MCF 10A (cell line): ENCODE measurements around the gene THEMIS2. TPM values are rescaled to one million over a fixed set of nuclear protein-coding genes. Genes with fewer than 3 reads are reported as not detected.

ENCODE experiments used
- BruUV-seq: library from RNA; stranded (reverse); fragments of 400-500 nt; replicated peaks from 2 replicates; lab custom pipeline; 2021; lab: Mats Ljungman, UMichigan
- CTCF ChIA-PET: fragments of 300-600 bp; sonication (Branson Sonifier 250); formaldehyde crosslinking; extraction: SDS; loops from one replicate; lab custom pipeline; 2021; ENCODE audit warnings: antibody characterized with exemption, inconsistent platforms; lab: Yijun Ruan, JAX
- POLR2A ChIA-PET: fragments of 300-600, 350-650 bp; sonication (Branson Sonifier 250); formaldehyde crosslinking; extraction: SDS; loops from one replicate; lab custom pipeline; 2020; ENCODE audit warnings: antibody characterized with exemption, inconsistent platforms; lab: Yijun Ruan, JAX
- DNase-seq: peaks from one replicate; pipeline ENCODE4 v3.0.0-alpha.2; 2018; ENCODE audit not compliant: unreplicated experiment
- H3K27ac Mint-ChIP-seq: one replicate; pipeline ENCODE4 v1.8.0; 2022; ENCODE audit warnings: mild to moderate bottlenecking, low read depth, mixed read lengths; ENCODE audit not compliant: unreplicated experiment
- H3K27me3 Mint-ChIP-seq: one replicate; pipeline ENCODE4 v1.8.0; 2022; ENCODE audit warnings: mixed read lengths; ENCODE audit not compliant: insufficient read depth, unreplicated experiment
- H3K36me3 Mint-ChIP-seq: one replicate; pipeline ENCODE4 v1.8.0; 2022; ENCODE audit warnings: mild to moderate bottlenecking, moderate library complexity, mixed read lengths; ENCODE audit not compliant: insufficient read depth, unreplicated experiment
- H3K4me1 Mint-ChIP-seq: one replicate; pipeline ENCODE4 v1.8.0; 2022; ENCODE audit warnings: mixed read lengths; ENCODE audit not compliant: insufficient read depth, unreplicated experiment
- H3K4me3 Mint-ChIP-seq: one replicate; pipeline ENCODE4 v1.8.0; 2022; ENCODE audit warnings: mild to moderate bottlenecking, moderate library complexity, mixed read lengths; ENCODE audit not compliant: unreplicated experiment
- H3K9me3 Mint-ChIP-seq: one replicate; pipeline ENCODE4 v1.8.0; 2022; ENCODE audit warnings: mixed read lengths; ENCODE audit not compliant: unreplicated experiment
- intact Hi-C: fragments of 100-400 bp; cut with micrococcal nuclease; formaldehyde crosslinking; loops from 2 replicates; pipeline ENCODE4 v1.14.1; 2022
- total RNA-seq: library from RNA; stranded (reverse); gene quantifications from 2 replicates; pipeline ENCODE4 v1.2.3, GENCODE V29; 2022
- TF ChIP-seq, protein P1 (sequence below): fragments of 200-600 bp; IDR thresholded peaks from one replicate; pipeline ENCODE4 v1.8.0; 2022; ENCODE audit warnings: antibody characterized with exemption, mild to moderate bottlenecking; ENCODE audit not compliant: unreplicated experiment

Gene THEMIS2
- total RNA-seq, 1 experiment from 2014 or later = 1.7 TPM

DNA sequence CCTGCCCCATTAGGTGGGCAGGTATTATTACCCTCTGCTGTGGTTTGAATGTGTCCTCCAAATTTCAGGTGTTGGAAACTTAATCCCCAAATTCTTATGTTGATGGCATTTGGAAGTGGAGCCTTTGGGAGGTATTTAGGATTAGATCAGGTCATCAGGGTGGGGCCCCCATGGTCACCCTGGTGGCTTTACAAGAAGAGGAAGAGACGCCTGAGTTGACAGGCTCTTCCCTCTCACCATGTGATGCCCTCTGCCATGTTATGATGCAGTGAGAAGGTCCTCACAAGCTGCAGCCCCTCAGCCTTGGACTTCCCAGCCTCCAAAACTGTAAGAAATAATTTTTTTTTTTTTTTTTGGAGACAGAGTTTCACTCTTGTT, 8.8 kb upstream of the THEMIS2 start:
- peaks cover 6% of the 10 kb centered on the region for H3K36me3 Mint-ChIP-seq
- H3K4me3 Mint-ChIP-seq = no peak overlapping the region
- POLR2A ChIA-PET = interaction anchor here (0.6 to 1.6 kb wide), 7 partner anchors 12 to 914 kb away, joined by 3 to 11 read pairs (median 4); partner anchors contain the start of genes EYA3 and XKR8
- CTCF ChIA-PET = interaction anchor here (0.8 to 1.0 kb wide), 3 partner anchors 27 to 98 kb away, joined by 3 to 4 read pairs (median 3); partner anchors contain the start of gene PPP1R8
- H3K4me1 Mint-ChIP-seq = peaks cover 15% of the 10 kb centered on the region
- TF ChIP-seq, protein P1, sequence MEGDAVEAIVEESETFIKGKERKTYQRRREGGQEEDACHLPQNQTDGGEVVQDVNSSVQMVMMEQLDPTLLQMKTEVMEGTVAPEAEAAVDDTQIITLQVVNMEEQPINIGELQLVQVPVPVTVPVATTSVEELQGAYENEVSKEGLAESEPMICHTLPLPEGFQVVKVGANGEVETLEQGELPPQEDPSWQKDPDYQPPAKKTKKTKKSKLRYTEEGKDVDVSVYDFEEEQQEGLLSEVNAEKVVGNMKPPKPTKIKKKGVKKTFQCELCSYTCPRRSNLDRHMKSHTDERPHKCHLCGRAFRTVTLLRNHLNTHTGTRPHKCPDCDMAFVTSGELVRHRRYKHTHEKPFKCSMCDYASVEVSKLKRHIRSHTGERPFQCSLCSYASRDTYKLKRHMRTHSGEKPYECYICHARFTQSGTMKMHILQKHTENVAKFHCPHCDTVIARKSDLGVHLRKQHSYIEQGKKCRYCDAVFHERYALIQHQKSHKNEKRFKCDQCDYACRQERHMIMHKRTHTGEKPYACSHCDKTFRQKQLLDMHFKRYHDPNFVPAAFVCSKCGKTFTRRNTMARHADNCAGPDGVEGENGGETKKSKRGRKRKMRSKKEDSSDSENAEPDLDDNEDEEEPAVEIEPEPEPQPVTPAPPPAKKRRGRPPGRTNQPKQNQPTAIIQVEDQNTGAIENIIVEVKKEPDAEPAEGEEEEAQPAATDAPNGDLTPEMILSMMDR = no peak
- DNase-seq = no peak
- BruUV-seq = TSS peak; percentile 85
- no peaks in the 10 kb centered on the region for H3K27me3 Mint-ChIP-seq
- no peaks in the 10 kb centered on the region for H3K9me3 Mint-ChIP-seq
- H3K27ac Mint-ChIP-seq = peak overlapping the region; percentile 90
- intact Hi-C loops = no loop called here

DNA sequence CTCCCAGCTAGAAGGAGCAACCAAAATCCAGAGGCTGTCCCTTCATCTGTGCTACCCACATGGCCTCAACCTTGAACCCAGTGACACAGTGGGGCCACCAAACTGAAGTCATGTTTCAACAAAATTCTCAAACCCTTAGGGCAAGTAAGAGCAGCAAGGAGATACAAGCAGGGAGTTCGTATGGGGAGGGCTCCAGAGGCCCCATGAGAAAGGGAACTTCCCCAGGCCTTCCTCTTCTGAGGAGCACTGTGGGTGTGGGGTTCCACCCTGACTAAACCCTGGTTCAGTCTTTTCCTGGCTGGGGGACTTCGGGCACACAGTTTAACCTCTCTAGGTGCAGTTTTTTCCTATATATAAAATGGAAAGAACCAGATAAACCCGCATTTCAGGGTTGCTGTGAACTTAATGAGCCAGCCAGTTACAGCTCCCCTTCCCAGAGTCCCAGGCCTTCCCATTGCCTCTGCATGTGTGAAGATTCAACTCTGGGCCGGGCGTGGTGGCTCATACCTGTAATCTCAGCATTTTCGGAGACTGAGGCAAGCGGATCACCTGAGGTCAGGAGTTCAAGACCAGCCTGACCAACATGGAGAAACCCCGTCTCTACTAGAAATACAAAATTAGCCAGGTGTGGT, 8.0 kb upstream of the THEMIS2 start:
- H3K4me1 Mint-ChIP-seq = peaks cover 8% of the 10 kb centered on the region
- ChIA-PET POLR2A (interaction anchor here (0.6 to 1.6 kb wide), 3 partner anchors 11 to 224 kb away, joined by 3 to 11 read pairs (median 4); partner anchors contain the start of gene EYA3), CTCF (interaction anchor here (0.5 to 1.0 kb wide), 2 partner anchors 34 to 68 kb away, joined by 3 read pairs; partner anchors contain the start of gene PPP1R8)
- no peaks in the 10 kb centered on the region for H3K9me3 Mint-ChIP-seq
- H3K27ac Mint-ChIP-seq = peak overlapping the region; percentile 90
- H3K36me3 Mint-ChIP-seq = peaks cover 6% of the 10 kb centered on the region
- no TSS peak for BruUV-seq
- DNase-seq = no peak
- H3K4me3 Mint-ChIP-seq = no peak overlapping the region
- no peaks in the 10 kb centered on the region for H3K27me3 Mint-ChIP-seq
- TF ChIP-seq, protein P1 = no peak
- intact Hi-C loops = no loop called here

DNA sequence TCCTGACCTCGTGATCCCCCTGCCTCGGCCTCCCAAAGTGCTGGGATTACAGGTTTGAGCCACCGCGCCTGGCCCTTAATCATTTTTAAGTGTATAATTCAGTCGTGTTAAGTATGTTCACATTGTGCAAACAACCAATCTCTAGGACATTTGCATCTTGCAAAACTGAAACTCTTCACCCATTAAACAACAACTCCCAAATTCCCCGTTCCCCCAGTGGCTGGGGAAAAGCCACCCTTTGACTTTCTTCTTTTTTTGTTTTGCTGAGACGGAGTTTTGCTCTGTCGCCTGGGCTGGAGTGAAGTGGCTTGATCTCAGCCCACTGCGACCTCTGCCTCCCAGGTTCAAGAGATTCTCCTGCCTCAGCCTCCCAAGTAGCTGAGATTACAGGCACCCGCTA, 6.5 kb upstream of the THEMIS2 start:
- intact Hi-C loops = no loop called here
- BruUV-seq = no TSS peak
- ChIA-PET CTCF (no interaction called here), POLR2A (no interaction called here)
- Mint-ChIP-seq H3K27me3 (no peaks in the 10 kb centered on the region), H3K4me3 (no peak overlapping the region), H3K4me1 (peaks cover 8% of the 10 kb centered on the region), H3K9me3 (no peaks in the 10 kb centered on the region), H3K36me3 (peaks cover 6% of the 10 kb centered on the region), H3K27ac (no peak overlapping the region)
- DNase-seq = no peak
- TF ChIP-seq, protein P1 = no peak

DNA sequence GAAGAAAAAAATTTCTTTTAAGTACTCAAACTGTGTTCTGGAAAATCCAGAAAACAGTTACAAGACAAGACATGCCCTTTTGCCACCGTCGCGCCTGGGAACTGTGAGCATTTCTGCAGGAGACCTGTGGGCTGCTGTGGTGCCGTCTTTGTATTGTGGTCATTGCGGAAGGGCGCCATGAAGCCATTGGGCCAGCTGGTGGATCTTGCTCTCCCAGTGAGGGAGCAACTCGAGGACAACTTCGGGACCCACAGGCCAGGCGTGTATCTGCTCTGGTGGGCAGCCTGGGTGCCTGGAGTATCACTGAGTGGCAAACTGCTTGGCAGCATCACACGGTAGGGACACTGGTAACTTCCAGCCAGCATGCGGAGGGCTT, 3.8 kb upstream of the THEMIS2 start:
- Mint-ChIP-seq H3K27me3 (no peaks in the 10 kb centered on the region), H3K4me3 (no peak overlapping the region), H3K9me3 (no peaks in the 10 kb centered on the region), H3K36me3 (no peaks in the 10 kb centered on the region), H3K27ac (no peak overlapping the region), H3K4me1 (no peaks in the 10 kb centered on the region)
- DNase-seq = no peak
- no TSS peak for BruUV-seq
- ChIA-PET CTCF (no interaction called here), POLR2A (no interaction called here)
- intact Hi-C loops = no loop called here
- TF ChIP-seq, protein P1 = no peak
